Stimulated activated CD4-positive, alpha-beta T cell treated with anti-CD3 and anti-CD28 coated beads, Interleukin-15, amount 100 ng/mL, for 24 hours (primary cell): ENCODE data around the gene RBM28.
"Not testable (repeated sequence)": the region's sequence is repeated elsewhere in the genome, so short reads cannot be mapped to it uniquely, and the experiment has no call there.

Source experiments
- DNase-seq: peaks from one replicate; pipeline ENCODE4 v3.0.0-alpha.2; 2020

RBM28 gene

DNA sequence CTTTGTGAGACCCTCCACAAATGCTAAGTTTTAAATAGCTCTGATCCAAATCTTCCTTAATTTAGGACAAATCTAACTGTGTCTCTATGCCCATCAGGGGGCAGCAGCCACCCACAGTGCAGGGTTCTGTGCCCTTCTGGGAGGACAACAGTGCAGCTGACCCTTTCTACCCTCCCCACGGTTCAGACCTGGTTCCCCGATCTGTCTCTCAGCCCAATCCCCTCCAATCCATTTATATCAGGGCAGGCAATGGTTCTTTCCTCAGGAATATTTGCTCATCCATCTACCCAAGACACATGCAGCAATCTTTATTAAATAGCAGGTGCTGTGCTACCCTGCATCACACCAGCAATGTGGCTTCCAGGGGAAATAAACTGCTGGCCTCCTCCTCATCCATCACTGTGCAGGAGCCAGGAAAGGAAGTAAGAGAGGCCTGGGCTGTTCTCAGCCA lies 4.0 kb upstream of the RBM28 start:
- DNase-seq: peak; percentile 68

DNA sequence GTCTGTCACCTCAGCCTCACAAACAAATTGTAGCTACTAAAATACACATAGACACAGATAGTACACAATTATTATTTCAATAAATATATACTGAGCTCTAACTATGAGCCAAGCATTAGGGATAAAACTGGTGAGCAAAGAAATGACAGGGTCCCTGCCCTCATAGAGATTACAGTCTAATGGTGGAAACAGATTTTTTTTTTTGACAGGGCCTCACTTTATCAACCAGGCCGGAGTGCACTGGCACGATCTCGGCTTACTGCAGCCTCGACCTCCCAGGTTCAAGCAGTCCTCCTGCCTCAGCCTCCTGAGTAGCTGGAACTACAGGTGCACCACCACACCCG lies 695 bp upstream of the RBM28 start:
- no peak for DNase-seq

DNA sequence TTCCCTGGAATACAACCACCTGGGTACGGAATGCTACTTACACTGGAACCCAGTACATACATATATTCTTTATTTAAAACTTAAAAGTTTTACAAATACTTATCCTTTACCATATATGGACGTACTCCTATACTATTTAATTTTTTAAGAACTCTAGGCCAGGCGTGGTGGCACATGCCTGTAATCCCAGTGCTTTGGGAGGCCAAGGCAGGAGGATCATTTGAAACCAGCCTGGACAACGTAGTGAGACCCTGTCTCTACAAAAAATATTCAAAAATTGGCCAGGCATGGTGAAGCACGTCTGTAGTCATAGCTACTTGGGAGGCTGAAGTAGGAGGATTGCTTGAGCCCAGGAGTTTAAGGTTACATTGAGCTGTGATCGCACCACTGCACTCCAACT lies 2.0 kb downstream of the RBM28 start:
- DNase-seq: no peak

DNA sequence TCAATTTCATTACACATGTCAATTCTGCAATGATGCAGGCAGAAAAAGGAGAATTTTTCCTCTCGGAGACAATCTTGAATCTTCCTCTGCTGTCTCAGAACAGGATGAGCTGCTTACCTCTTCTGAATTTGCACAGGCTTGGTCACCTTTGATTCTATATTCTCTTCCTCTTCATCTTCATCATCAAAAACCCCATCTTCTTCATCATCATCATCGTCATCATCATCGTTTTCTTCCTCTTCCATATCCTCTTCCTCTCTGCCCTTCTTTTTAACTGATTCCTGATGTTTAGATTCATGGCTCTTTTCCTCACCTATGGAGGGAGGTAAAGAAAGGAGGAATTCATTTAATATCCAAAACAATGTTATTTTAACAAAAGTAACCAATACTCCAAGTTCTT lies 8.0 kb downstream of the RBM28 start:
- DNase-seq: no peak

DNA sequence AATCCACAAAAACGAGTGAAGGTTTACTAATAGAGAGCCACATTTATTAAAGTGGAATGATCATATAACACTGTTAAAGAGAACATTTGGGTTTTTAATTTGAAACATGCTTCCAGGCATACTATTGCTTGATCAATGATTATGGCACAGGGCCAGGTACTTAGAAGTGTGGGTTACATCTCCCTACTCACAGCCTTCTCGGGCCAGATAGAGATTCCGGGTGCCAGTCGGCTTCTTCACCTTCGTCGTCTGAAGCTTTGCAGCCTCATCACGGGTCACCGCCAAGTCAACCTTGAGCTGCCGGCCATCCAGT lies 19.4 kb downstream of the RBM28 start:
- DNase-seq: no peak

DNA sequence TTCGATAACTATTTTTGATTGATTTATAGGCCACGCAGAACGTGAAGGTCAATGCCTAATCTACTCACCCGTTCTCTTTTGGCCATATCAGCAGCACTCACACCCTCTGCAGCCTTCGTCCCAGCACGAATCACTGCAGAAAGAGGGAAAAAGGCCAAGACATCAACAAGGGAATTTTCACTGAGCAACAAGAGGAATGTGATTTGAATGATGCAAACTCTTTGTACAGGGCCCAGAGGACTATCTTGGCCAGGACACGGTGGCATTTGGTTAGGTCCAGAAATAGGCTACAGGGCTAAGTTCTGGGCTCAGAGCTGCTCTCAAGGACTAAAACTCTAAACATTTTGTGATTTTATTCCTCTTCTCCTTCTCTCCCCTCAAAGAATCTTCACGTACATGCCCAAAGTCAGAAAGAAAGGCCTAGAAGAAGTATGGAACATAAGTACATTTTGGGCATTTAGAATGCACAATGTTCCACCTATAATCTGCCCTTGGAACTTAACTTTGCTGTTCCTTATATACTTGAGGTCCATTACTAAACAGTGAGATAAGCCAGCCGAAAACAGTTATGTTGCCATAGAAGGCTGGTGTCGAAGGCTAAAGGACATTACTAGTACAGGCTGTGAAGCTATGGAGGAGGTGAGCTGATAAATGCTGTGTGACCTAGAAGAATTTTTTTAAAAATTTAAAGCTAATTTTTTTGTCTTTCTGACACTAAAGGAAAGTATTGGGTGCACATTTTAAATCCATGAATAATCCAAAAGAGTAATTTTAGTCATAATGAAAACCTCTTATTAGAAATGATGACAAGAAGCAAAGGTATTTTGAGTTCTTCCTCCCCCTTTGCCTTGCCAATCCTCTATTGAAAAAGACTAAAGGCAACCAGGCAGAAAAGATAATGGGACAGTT lies 20.0 kb downstream of the RBM28 start:
- no peak for DNase-seq

DNA sequence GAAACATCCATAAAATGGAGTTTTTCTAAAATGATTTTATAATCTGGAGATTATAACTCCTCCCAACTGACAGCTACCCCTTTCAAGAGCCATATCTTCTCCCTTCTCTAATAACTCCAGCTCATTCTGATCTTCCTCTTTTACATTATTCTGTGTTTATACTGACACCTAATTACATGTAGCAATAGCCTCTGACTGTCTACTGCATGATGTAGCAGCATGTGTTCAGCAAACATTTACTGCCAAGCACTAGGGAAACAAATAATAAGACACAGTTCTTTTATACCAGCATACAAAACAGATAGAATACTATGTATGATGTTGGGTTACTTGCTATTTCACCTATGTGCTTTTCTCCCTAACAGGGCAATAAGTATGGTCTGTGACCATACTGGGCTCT lies 20.7 kb downstream of the RBM28 start:
- no peak for DNase-seq

DNA sequence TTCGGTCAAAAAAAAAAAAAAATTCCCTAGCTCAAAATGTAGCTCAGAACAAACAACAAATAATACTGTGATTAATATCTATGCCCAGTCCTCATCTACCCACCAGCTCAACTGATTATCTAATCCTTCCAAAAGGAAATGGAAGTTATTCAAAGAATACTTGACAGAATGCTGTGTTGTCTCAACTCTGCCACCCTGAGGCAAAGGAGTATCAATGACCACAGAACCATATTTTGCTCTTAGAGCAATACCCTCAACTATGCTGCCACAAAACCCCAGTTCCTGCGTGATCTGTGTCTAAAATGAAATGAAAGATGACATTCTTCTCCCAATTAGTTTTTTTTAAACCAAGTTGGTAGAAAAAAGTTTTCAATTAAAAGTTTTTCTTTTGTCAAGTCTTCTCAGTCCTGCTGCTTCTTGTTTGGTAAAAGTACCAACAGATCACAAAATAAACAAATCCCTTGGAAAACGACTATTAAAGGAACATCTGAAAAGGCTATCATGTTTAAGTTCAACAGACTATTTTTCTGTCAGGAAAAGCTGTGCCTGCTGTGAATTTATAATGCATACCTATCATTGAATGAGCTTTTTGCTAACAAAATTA lies 21.6 kb downstream of the RBM28 start:
- no peak for DNase-seq

DNA sequence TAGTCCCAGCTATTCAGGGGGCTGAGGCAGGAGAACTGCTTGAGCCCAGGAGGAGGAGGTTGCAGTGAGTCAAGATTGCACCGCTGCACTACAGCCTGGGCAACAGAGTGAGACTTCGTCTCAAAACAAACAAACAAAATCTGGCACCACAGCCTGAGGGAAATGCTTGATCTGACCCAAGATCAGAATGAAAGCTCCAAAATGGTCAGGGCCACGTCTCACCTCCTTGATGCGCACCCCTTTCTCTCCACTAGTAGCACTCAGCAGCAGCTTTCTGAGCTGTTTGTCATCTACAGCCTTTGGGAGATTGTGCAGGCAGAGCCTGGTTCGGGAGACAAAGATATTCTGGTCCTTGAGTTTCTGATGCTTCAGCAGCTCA lies 22.7 kb downstream of the RBM28 start:
- no peak for DNase-seq

DNA sequence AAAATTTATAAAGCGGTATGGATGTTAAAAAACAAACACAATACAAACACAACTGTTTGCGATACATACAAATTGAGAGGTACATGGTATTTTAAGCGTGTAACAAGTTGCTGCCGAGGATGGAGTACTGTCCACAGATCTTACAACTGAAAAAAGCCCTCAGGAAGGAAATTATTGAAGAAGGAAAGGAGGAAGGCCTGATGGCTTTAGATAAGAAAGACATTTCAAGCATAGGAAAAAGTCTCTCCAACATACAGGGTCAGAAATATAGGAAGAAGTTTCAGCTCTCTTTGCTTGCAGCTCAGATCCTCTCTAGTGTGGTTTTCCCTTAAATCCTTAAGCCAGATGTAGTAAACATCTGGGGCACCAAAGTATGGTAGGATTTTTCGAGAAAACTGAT lies 25.0 kb downstream of the RBM28 start:
- no peak for DNase-seq

DNA sequence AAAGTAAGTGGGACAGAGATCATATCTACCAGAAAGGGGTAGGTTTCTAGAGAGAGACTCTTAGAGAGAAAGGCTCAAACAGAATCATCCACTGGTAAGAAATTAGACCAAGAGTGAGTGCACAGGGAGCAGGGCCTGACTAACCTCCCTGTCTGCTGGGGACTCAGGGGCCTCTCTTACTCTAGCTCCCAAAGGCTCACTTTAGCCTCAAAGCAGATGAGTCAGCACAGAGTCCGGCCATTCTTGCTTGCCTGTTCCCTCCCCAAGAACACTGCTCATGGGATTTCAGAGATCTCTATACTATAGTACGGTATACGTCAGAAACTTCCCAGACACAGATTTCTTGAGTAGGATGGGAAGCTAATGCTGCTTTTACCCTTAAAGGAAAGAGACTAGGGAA lies 32.7 kb downstream of the RBM28 start:
- DNase-seq: no peak

DNA sequence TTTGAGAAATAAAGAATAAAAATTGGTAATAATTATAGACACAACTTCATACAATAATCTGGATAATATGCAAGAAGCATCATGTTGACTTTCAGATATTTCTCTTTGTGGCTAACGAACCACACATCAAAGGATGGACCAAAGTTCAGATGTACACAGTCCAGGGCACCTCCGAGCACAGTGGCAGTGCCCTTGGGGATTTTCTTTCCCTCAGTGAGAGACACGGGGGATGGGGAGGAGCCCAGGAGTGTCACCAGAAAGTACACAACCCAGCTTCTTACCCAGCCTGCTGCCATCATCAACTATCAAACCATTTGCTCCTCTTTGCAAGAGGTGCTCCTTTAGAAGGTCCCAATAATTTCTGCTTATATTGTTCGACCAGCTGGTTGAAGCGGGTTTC lies 33.2 kb downstream of the RBM28 start:
- no peak for DNase-seq

DNA sequence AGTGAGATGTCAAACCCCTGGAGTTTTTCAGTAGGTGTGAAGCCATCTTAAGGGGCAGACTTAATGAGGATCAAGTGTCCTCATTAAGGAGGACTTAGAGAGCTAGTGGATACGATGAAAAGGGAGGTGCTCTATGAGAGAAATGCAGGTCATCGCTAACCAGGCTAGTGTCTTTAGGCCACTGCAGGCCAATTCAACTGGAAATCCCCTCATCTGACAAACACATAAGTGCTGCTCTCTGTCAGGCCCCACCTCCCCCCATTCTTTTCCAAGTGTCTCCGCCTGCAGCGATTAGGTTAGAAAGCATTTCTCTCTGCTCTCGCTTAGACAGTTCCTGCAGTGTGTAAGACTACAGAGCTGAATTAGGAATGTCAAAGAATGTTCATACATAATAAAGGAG lies 33.7 kb downstream of the RBM28 start:
- no peak for DNase-seq

DNA sequence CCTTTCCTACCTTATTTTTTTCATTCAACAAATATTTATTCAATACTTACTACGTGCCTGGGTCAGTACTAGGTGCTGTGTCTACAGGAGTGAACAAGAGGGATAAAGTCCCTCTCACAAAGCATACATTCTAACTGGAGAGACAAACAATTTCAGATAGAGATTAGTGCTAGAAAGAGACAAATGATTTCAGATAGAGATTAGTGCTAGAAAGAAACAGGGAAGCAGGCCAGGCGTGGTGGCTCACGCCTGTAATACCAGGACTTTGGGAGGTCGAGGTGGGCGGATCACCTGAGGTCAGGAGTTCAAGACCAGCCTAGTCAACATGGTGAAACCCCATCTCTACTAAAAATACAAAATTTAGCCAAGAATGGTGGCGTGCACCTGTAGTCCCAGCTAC lies 34.6 kb downstream of the RBM28 start:
- DNase-seq: no peak

DNA sequence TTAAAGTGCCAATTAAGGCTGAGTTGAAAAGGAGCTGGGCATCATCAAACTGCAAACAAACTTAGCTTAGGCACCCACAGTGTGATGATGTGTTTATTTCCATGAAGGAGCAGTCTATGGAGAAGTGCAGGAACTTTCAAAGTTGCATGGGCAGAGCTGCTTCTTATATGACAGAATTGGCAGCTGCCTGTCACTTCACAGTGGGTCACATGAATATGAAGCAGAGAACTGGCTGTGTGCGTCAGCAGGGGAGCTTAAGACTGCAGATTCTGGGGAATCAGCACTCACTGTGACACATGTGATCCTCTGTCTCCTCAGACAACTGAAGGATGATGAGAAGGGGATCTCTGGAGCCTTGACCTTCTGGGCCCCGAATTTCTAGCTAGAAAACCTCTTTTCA lies 36.6 kb downstream of the RBM28 start:
- DNase-seq: no peak

DNA sequence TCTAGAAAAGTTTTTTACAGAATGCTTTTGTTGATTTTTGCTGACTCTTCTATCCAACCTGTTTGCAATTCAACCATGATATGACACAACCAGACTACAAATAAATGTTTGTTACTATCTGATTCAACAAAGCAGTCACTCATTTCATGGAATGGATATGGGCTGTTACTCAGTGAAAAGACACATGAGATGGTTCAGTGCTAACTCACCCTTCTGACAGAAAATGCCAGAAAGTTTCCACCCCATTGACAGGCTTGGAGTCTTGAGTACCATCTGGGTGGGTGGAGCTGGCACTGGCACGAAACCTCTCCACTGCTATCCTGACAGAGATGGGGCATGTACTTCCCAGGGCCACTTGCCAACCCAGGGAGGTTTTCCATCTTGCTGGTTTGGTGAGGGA lies 39.5 kb downstream of the RBM28 start:
- DNase-seq: no peak

DNA sequence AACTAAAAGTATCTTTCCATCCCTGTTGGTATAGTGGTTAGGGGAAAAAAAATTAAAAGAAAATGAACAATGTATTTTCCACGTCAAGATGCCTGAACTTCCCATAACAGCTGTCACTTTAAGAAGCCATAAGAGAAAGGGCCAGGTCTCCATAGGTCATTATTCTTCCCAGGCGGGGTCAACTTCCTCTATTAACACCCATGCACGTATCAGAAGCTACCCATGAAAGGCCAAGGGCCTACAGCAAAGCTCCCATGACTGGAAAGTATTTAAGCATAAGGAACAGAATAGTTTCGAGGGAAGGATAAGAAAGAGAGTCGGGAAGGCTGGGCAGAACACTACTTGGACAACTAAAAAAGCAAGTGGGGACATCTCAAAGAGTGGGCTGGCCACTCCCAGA lies 40.1 kb downstream of the RBM28 start:
- DNase-seq: no peak

DNA sequence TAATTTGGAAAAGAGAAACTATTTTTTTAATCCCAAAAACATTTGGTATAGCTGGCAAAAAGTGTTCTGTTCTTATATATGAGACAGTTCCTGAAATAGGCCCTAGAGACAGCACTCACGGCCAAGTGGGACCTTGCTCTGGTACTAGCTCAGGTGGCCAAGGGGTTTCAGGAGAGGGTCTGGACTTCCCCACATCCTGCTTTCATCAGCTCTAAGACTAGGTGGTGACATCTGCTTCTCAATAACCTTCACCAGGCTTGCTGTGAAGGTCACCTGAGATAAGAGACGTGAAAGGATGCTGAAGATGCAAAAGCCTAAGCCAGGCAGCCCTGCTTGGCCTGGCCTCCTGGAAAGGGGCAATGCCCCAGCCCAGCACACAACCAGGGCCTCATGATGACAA lies 40.6 kb downstream of the RBM28 start:
- DNase-seq: no peak

DNA sequence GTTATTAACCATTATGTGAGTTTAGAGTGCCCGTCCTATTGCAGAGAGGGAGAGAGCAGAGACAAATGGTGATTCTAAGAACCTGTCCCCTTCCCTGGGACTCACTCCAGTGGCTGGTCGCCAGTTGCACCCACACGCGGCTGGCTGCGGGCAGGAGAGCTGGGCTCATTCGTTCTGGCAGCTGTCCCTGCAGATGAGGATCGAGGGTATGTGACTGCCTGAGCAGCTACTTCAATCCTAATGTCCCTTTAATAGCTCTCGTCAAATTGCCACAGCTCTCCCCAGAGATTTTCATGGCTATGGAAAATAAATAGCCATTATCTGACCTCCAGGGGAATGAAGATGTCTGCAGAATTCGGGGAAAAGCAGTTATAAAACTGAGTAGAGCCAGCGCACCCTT lies 41.6 kb downstream of the RBM28 start:
- DNase-seq: no peak

DNA sequence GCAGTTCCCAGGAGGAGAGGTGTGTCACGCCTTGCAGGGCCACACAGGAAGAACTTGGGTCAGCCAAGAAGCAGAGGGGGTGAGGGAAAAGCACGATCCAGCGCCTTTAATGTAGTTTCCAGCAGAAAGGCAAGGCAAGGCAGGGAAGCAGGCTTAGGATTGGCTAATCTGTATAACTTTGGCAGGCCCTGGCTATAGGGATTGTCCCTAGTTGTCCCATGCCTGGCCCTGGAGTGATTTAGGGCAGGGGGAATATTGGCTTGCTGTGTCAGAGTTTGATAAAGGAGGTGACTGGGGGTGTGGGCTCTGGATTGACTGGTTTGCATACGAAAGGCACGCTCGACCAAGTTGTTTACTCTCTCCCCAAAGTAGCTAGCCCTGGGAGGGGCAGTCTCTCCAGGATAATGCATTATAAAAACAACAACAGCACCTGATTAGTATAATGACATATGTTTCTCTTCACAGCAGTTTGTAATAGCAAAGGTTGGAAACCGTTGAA lies 44.5 kb downstream of the RBM28 start:
- DNase-seq: no peak

DNA sequence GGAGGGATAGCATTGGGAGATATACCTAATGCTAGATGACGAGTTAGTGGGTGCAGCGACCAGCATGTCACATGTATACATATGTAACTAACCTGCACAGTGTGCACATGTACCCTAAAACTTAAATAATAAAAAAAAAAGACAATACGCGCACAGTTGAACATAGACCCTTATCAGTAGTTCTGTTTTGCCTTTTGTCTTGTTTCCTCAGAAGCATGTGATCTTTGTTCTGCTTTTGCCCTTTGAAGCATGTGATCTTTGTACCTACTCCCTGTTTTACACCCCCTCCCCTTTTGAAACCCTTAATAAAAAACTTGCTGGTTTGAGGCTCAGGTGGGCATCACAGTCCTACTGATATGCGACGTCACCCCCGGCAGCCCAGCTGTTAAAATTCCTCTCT lies 45.7 kb downstream of the RBM28 start:
- not testable (repeated sequence) for DNase-seq

DNA sequence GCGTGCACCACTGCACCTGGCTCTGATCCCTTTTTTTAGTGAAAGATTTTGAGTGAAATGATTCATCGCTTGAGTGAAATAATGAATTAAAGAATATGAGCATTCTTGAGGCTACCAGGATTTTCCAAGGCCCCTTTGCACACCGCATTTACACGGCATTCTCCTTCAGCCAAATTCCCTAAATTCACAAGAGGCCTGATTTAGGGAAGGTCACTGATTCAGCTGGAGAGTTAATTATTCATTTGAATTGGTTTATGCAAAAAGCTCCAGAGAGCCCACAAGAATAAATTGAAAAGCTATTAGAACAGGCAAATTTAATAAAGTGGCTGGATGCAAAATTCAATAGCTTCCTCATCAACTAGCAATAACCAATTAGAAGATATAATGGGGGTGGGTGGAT lies 56.2 kb downstream of the RBM28 start:
- DNase-seq: no peak

DNA sequence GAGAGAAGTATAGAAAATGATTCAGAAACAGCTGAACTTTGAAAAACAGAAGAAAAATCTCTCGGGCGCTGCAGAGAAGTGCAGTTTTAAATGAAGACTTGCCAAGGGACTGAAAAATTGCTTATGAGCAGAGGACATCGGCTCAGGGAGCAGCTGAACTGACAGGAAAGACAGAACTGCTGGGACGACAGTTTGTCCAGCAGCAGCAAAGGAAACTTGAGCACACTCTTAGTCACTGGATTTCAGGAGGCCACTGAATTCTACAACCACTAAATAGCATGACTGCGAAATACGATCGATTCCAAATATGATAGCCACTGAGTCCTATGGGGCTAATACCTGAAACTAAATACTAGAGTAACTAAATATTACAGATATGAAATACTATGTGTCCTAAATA lies 59.6 kb downstream of the RBM28 start:
- DNase-seq: no peak

DNA sequence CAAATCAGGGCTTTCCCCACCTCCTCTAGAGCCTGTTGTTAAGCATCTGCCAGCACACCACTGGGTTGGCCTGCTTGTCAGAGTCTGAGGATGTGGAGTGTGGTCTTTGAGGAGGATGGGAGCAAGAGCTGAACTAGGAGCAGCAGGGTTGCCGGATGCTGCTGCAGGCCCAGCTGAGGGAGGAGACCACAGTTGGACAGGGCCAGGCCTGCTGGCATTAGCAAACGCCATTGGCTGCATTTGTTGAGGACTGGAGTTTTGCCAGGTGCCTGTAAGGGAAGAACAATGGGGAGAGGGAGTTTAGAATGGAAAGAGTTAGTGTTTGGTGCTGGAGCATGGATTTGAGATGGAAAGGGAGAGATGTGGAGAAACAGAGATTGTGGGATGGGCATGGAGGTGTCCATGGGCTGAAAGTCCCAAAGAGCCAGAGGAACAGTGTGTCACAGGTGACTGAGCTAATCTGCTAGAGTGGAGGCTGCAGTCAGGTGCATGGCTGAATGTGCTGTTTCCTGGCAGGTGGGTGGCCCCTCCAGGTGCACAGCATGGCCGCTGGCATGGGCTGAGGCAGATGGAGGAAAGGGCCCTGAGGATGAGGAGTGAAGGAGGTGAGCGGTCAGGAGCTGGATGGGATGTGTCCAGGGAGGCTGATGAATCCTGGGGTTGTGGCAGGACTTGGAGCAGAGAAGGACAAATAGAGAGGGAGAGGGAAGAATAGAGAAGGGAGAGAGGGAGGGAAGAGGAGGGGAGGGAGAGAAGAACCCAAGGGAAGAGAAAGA lies 61.9 kb downstream of the RBM28 start:
- no peak for DNase-seq
